Astrocyte (in vitro differentiated cells and primary cell): ENCODE measurements around the gene LSM2. TPM values are rescaled to one million over a fixed set of nuclear protein-coding genes. Genes with fewer than 3 reads are reported as not detected.
A peak's percentile ranks its signal among the peaks of the same experiment; 100 is the strongest.

Experiments
- DNase-seq: peaks from one replicate; pipeline ENCODE4 v3.0.0-alpha.2; 2010; ENCODE audit warnings: low read depth
- FAIRE-seq: peaks from 2 replicates; lab custom pipeline; 2011; peaks lifted over from hg19 to GRCh38; lab: Jason Lieb, UNC
- H2AFZ ChIP-seq: 2 replicates; pipeline ENCODE4 v1.6.0; 2012; ENCODE audit warnings: low read depth, low read length, inconsistent platforms
- H3K27ac ChIP-seq: 2 replicates; pipeline ENCODE4 v1.5.1; 2011; ENCODE audit warnings: low read depth, low read length, inconsistent platforms
- H3K27me3 ChIP-seq: 2 replicates; pipeline ENCODE4 v1.6.0; 2011; ENCODE audit warnings: low read length, inconsistent platforms; ENCODE audit not compliant: insufficient read depth
- H3K36me3 ChIP-seq: 2 replicates; pipeline ENCODE4 v1.5.1; 2011; ENCODE audit warnings: low read length, inconsistent platforms; ENCODE audit not compliant: insufficient read depth
- H3K4me1 ChIP-seq: 2 replicates; pipeline ENCODE4 v1.5.1; 2011; ENCODE audit warnings: low read length, inconsistent platforms; ENCODE audit not compliant: insufficient read depth
- H3K4me2 ChIP-seq: 2 replicates; pipeline ENCODE4 v1.6.0; 2012; ENCODE audit warnings: low read length, inconsistent platforms
- H3K4me3 ChIP-seq: 2 replicates; pipeline ENCODE4 v1.5.1; 2011; ENCODE audit warnings: low read depth, mild to moderate bottlenecking, low read length, inconsistent platforms; ENCODE audit not compliant: insufficient read depth
- H3K79me2 ChIP-seq: 2 replicates; pipeline ENCODE4 v1.6.0; 2012; ENCODE audit warnings: mild to moderate bottlenecking, low read length, inconsistent platforms; ENCODE audit not compliant: insufficient read depth
- H3K9ac ChIP-seq: 2 replicates; pipeline ENCODE4 v1.6.0; 2012; ENCODE audit warnings: mild to moderate bottlenecking, low read length, inconsistent platforms
- H3K9me3 ChIP-seq: 2 replicates; pipeline ENCODE4 v1.5.1; 2012; ENCODE audit warnings: low read depth, mild to moderate bottlenecking, low read length, inconsistent platforms; ENCODE audit not compliant: insufficient read depth
- H4K20me1 ChIP-seq: 2 replicates; pipeline ENCODE4 v1.6.0; 2012; ENCODE audit warnings: low read length, inconsistent platforms; ENCODE audit not compliant: insufficient read depth
- H3K27ac Mint-ChIP-seq: one replicate; pipeline ENCODE4 v1.8.0; 2021; ENCODE audit warnings: mild to moderate bottlenecking, mixed read lengths; ENCODE audit not compliant: unreplicated experiment
- H3K27me3 Mint-ChIP-seq: one replicate; pipeline ENCODE4 v1.8.0; 2021; ENCODE audit warnings: low read depth, mixed read lengths; ENCODE audit not compliant: unreplicated experiment
- H3K36me3 Mint-ChIP-seq: one replicate; pipeline ENCODE4 v1.8.0; 2021; ENCODE audit warnings: low read depth, mixed read lengths; ENCODE audit not compliant: unreplicated experiment
- H3K4me1 Mint-ChIP-seq: one replicate; pipeline ENCODE4 v1.8.0; 2021; ENCODE audit warnings: low read depth, mixed read lengths; ENCODE audit not compliant: unreplicated experiment
- H3K4me3 Mint-ChIP-seq: one replicate; pipeline ENCODE4 v1.8.0; 2021; ENCODE audit warnings: mild to moderate bottlenecking, moderate library complexity, mixed read lengths; ENCODE audit not compliant: unreplicated experiment
- H3K9me3 Mint-ChIP-seq: one replicate; pipeline ENCODE4 v1.8.0; 2021; ENCODE audit warnings: mild to moderate bottlenecking, mixed read lengths; ENCODE audit not compliant: unreplicated experiment
- EZH2 ChIP-seq: IDR thresholded peaks from 2 replicates; pipeline ENCODE4 v1.6.1; 2012; ENCODE audit warnings: mild to moderate bottlenecking, low read length, inconsistent platforms; ENCODE audit not compliant: insufficient read depth
- total RNA-seq: library from RNA; stranded (reverse); gene quantifications from 2 replicates; pipeline ENCODE4 v1.2.1, GENCODE V29; 2021
- TF ChIP-seq, protein P1 (sequence below): IDR thresholded peaks from 2 replicates; pipeline ENCODE4 v1.5.1; 2011; ENCODE audit warnings: low read depth, mild to moderate bottlenecking, inconsistent platforms, low read length, moderate library complexity; ENCODE audit not compliant: insufficient read depth

The LSM2 gene
- total RNA-seq, 1 donor from 2014 or later, result 43.8 TPM

DNA sequence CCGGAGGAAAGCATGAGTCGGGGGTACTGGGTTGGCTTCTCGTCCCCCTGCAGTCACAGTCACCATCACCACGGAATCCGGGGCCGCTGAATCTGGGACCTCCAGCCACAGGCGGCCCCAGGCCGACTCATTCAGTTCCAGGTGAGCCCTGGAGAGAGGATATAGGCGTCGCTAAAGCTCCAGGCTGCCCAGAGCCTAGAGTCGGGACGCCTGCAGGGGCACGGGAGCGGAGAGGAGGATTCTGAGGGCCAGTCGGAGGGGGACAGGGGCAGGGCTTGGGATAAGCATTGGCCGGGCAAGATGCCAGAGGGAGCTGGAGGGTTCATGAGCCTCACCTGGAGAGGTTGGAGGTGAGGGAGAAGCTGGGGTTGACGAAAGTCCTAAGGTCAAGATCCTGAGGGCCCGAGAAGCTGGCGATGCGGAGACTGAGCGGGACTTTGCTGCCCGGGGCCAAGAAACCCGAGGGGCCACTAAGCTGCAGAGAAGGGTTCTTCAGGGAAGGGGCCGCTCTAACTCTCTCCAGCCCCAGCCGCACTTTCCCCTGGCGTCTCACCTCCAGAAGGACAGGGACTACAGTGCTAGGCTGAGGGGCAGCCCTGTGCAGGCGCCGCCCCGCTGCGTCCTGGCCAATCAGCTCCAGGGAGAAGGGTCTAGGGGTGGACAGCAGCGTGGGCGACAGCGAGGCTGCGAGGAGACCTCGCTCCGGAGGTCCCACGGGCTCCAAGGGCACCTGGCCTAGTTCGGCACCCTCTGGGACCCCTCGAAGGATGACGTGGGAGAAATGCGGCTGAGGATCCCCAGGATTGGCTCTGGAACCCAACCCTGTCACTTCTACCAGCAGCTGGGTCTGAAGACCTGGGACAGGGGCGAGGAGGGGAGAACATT lies 40.6 kb downstream of the LSM2 start:
- H3K4me2 ChIP-seq, result peak overlapping the region; percentile 84
- no peaks in the 10 kb centered on the region for H3K9me3 ChIP-seq
- H3K27ac ChIP-seq, result no peak overlapping the region
- DNase-seq (no peak), FAIRE-seq (no peak)
- H3K36me3 ChIP-seq, result no peaks in the 10 kb centered on the region
- Mint-ChIP-seq H3K36me3 (peaks cover 11% of the 10 kb centered on the region), H3K27me3 (no peaks in the 10 kb centered on the region), H3K4me3 (no peak overlapping the region), H3K27ac (no peak overlapping the region), H3K4me1 (peaks cover 6% of the 10 kb centered on the region), H3K9me3 (no peaks in the 10 kb centered on the region)
- H3K4me3 ChIP-seq, result peak overlapping the region; percentile 13
- H3K79me2 ChIP-seq, result no peaks in the 10 kb centered on the region
- H4K20me1 ChIP-seq, result no peaks in the 10 kb centered on the region
- H2AFZ ChIP-seq, result peak overlapping the region; percentile 75
- no peaks in the 10 kb centered on the region for H3K27me3 ChIP-seq
- H3K4me1 ChIP-seq, result peaks cover 12% of the 10 kb centered on the region
- peak overlapping the region; percentile 46 for H3K9ac ChIP-seq
- no peak for TF ChIP-seq EZH2
- TF ChIP-seq, protein P1, sequence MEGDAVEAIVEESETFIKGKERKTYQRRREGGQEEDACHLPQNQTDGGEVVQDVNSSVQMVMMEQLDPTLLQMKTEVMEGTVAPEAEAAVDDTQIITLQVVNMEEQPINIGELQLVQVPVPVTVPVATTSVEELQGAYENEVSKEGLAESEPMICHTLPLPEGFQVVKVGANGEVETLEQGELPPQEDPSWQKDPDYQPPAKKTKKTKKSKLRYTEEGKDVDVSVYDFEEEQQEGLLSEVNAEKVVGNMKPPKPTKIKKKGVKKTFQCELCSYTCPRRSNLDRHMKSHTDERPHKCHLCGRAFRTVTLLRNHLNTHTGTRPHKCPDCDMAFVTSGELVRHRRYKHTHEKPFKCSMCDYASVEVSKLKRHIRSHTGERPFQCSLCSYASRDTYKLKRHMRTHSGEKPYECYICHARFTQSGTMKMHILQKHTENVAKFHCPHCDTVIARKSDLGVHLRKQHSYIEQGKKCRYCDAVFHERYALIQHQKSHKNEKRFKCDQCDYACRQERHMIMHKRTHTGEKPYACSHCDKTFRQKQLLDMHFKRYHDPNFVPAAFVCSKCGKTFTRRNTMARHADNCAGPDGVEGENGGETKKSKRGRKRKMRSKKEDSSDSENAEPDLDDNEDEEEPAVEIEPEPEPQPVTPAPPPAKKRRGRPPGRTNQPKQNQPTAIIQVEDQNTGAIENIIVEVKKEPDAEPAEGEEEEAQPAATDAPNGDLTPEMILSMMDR, result no peak

- DNase-seq, result no peak
- Histone ChIP-seq H4K20me1 (no peaks in the 10 kb centered on the region), H3K9me3 (no peaks in the 10 kb centered on the region), H3K36me3 (no peaks in the 10 kb centered on the region), H3K4me3 (no peak overlapping the region), H3K79me2 (no peaks in the 10 kb centered on the region), H3K27me3 (no peaks in the 10 kb centered on the region), H3K9ac (no peak overlapping the region), H3K27ac (no peak overlapping the region), H3K4me2 (no peak overlapping the region), H2AFZ (no peak overlapping the region), H3K4me1 (peaks cover 12% of the 10 kb centered on the region)
- H3K27me3 Mint-ChIP-seq, result peaks cover 2% of the 10 kb centered on the region
- no peak overlapping the region for H3K27ac Mint-ChIP-seq
- peaks cover 6% of the 10 kb centered on the region for H3K4me1 Mint-ChIP-seq
- H3K4me3 Mint-ChIP-seq, result no peak overlapping the region
- H3K36me3 Mint-ChIP-seq, result peaks cover 17% of the 10 kb centered on the region
- TF ChIP-seq EZH2, result no peak
- TF ChIP-seq, protein P1, result no peak
- no peak for FAIRE-seq
- no peaks in the 10 kb centered on the region for H3K9me3 Mint-ChIP-seq
Measured at GRCh38 chr6:31765559-31765909, 41.2 kb downstream of the LSM2 start.

DNA sequence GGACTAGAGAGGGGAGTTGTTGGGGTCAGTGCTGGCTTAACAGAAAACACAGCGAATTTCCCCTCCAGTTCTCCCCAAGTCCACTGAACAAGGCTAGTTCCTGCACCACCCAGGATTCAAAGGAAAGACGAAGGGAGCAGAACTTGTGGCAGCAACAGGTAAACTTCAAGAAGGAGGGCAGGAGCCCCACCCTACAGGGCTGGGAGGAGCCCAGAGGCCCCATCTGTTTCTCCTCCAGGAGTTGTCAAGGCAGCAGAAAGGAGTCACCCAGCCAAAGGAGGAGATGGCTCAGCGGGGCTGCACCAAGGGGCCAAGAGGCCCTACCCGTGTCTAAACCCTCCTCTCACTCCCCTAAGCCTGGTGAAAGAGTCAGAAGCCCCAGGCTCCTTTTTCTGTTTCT lies 42.6 kb downstream of the LSM2 start:
- Mint-ChIP-seq H3K27ac (no peak overlapping the region), H3K9me3 (no peaks in the 10 kb centered on the region), H3K36me3 (peaks cover 21% of the 10 kb centered on the region), H3K27me3 (peaks cover 6% of the 10 kb centered on the region), H3K4me1 (peaks cover 6% of the 10 kb centered on the region), H3K4me3 (no peak overlapping the region)
- H3K79me2 ChIP-seq, result no peaks in the 10 kb centered on the region
- no peaks in the 10 kb centered on the region for H3K36me3 ChIP-seq
- H3K27me3 ChIP-seq, result no peaks in the 10 kb centered on the region
- no peak for TF ChIP-seq EZH2
- TF ChIP-seq, protein P1, result no peak
- no peak overlapping the region for H3K4me2 ChIP-seq
- FAIRE-seq (no peak), DNase-seq (no peak)
- H3K9ac ChIP-seq, result no peak overlapping the region
- no peak overlapping the region for H2AFZ ChIP-seq
- no peaks in the 10 kb centered on the region for H4K20me1 ChIP-seq
- no peak overlapping the region for H3K27ac ChIP-seq
- H3K4me1 ChIP-seq, result peaks cover 12% of the 10 kb centered on the region
- H3K9me3 ChIP-seq, result no peaks in the 10 kb centered on the region
- H3K4me3 ChIP-seq, result no peak overlapping the region
